Measurements from ENCODE around the gene TLCD2. TPM values are rescaled to one million over a fixed set of nuclear protein-coding genes. Genes with fewer than 3 reads are reported as not detected.
A peak's percentile ranks its signal among the peaks of the same experiment; 100 is the strongest.

TLCD2 gene
- total and polyA plus RNA-seq, 9 of the 15 experiments (the other 6 are each of a cell fraction or from before 2014, with no cell fraction given): 0.10 to 0.89 (median 0.58) TPM

DNA sequence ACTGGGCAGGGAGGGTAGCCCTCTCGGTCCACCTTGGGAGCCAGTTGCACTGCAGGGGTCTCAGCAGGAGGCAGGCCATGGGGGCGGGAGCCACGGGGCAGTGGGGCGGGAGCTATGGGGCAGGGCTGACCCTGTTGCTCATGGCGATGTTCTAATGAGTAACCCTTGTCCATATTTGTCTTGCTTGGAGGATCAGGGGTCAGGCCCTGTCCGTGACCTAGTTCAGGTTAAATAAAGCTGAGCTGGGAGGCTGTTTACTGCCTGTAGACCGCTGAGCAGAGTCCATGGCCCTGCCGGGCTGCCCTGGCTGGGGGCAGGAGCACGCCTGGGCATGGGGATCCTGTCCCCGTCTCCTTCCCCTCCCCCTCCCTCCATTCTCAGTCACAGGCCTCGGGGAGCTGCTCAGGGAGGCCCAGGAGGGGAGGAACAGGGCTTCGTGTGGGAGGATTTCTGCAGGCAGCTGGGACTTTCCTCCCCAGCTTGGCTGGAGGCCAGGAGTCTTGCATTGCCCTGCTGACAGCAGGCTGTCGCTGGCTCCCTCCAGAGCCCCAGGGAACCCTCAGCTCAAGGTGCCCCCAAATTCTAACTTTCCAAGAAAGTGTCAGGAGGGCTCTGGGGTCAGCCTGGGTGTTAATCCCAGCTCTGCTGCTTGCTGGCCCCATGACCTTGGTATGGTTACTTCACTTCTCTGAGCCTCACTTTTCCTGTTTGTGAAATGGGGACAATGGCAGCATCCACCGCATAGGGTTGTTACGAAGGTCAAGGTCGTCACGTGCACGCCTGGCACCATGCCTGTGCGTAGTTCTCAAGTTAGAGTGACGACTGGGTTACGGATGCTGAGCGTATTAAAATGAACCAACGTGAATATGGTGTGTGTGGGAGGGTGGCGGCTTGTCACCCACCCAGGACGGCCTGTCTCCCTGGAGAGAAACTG, 26.4 kb upstream of the TLCD2 start (continued):
- TF ChIP-seq BHLHE40 (IDR thresholded peaks at IDR 0.05; ENCODE audit: low read length): peak; percentile 49
- TF ChIP-seq COPS2 (conservative IDR thresholded peaks at IDR 0.05): no peak
- TF ChIP-seq IRF2 (CRISPR knock-in tag; IDR thresholded peaks at IDR 0.05): no peak
- peak; percentile 60 for TF ChIP-seq EGR1 (conservative IDR thresholded peaks at IDR 0.05)
- TF ChIP-seq, protein P1, sequence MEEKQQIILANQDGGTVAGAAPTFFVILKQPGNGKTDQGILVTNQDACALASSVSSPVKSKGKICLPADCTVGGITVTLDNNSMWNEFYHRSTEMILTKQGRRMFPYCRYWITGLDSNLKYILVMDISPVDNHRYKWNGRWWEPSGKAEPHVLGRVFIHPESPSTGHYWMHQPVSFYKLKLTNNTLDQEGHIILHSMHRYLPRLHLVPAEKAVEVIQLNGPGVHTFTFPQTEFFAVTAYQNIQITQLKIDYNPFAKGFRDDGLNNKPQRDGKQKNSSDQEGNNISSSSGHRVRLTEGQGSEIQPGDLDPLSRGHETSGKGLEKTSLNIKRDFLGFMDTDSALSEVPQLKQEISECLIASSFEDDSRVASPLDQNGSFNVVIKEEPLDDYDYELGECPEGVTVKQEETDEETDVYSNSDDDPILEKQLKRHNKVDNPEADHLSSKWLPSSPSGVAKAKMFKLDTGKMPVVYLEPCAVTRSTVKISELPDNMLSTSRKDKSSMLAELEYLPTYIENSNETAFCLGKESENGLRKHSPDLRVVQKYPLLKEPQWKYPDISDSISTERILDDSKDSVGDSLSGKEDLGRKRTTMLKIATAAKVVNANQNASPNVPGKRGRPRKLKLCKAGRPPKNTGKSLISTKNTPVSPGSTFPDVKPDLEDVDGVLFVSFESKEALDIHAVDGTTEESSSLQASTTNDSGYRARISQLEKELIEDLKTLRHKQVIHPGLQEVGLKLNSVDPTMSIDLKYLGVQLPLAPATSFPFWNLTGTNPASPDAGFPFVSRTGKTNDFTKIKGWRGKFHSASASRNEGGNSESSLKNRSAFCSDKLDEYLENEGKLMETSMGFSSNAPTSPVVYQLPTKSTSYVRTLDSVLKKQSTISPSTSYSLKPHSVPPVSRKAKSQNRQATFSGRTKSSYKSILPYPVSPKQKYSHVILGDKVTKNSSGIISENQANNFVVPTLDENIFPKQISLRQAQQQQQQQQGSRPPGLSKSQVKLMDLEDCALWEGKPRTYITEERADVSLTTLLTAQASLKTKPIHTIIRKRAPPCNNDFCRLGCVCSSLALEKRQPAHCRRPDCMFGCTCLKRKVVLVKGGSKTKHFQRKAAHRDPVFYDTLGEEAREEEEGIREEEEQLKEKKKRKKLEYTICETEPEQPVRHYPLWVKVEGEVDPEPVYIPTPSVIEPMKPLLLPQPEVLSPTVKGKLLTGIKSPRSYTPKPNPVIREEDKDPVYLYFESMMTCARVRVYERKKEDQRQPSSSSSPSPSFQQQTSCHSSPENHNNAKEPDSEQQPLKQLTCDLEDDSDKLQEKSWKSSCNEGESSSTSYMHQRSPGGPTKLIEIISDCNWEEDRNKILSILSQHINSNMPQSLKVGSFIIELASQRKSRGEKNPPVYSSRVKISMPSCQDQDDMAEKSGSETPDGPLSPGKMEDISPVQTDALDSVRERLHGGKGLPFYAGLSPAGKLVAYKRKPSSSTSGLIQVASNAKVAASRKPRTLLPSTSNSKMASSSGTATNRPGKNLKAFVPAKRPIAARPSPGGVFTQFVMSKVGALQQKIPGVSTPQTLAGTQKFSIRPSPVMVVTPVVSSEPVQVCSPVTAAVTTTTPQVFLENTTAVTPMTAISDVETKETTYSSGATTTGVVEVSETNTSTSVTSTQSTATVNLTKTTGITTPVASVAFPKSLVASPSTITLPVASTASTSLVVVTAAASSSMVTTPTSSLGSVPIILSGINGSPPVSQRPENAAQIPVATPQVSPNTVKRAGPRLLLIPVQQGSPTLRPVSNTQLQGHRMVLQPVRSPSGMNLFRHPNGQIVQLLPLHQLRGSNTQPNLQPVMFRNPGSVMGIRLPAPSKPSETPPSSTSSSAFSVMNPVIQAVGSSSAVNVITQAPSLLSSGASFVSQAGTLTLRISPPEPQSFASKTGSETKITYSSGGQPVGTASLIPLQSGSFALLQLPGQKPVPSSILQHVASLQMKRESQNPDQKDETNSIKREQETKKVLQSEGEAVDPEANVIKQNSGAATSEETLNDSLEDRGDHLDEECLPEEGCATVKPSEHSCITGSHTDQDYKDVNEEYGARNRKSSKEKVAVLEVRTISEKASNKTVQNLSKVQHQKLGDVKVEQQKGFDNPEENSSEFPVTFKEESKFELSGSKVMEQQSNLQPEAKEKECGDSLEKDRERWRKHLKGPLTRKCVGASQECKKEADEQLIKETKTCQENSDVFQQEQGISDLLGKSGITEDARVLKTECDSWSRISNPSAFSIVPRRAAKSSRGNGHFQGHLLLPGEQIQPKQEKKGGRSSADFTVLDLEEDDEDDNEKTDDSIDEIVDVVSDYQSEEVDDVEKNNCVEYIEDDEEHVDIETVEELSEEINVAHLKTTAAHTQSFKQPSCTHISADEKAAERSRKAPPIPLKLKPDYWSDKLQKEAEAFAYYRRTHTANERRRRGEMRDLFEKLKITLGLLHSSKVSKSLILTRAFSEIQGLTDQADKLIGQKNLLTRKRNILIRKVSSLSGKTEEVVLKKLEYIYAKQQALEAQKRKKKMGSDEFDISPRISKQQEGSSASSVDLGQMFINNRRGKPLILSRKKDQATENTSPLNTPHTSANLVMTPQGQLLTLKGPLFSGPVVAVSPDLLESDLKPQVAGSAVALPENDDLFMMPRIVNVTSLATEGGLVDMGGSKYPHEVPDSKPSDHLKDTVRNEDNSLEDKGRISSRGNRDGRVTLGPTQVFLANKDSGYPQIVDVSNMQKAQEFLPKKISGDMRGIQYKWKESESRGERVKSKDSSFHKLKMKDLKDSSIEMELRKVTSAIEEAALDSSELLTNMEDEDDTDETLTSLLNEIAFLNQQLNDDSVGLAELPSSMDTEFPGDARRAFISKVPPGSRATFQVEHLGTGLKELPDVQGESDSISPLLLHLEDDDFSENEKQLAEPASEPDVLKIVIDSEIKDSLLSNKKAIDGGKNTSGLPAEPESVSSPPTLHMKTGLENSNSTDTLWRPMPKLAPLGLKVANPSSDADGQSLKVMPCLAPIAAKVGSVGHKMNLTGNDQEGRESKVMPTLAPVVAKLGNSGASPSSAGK (IDR thresholded peaks at IDR 0.05): no peak
- peak; percentile 36 to 85; a peak in 2 of 4 replicates for TF ChIP-seq KDM1A (IDR thresholded peaks at IDR 0.05)
- TF ChIP-seq L3MBTL2 (IDR thresholded peaks at IDR 0.05): peak; percentile 43; the same call in 1 of the 2 replicates
- TF ChIP-seq, protein P2, sequence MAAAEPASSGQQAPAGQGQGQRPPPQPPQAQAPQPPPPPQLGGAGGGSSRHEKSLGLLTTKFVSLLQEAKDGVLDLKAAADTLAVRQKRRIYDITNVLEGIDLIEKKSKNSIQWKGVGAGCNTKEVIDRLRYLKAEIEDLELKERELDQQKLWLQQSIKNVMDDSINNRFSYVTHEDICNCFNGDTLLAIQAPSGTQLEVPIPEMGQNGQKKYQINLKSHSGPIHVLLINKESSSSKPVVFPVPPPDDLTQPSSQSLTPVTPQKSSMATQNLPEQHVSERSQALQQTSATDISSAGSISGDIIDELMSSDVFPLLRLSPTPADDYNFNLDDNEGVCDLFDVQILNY (CRISPR knock-in tag; IDR thresholded peaks at IDR 0.05): no peak
- TF ChIP-seq, protein P3, sequence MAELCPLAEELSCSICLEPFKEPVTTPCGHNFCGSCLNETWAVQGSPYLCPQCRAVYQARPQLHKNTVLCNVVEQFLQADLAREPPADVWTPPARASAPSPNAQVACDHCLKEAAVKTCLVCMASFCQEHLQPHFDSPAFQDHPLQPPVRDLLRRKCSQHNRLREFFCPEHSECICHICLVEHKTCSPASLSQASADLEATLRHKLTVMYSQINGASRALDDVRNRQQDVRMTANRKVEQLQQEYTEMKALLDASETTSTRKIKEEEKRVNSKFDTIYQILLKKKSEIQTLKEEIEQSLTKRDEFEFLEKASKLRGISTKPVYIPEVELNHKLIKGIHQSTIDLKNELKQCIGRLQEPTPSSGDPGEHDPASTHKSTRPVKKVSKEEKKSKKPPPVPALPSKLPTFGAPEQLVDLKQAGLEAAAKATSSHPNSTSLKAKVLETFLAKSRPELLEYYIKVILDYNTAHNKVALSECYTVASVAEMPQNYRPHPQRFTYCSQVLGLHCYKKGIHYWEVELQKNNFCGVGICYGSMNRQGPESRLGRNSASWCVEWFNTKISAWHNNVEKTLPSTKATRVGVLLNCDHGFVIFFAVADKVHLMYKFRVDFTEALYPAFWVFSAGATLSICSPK (IDR thresholded peaks at IDR 0.05; ENCODE audit: borderline replicate concordance): no peak
- TF ChIP-seq, protein P4, sequence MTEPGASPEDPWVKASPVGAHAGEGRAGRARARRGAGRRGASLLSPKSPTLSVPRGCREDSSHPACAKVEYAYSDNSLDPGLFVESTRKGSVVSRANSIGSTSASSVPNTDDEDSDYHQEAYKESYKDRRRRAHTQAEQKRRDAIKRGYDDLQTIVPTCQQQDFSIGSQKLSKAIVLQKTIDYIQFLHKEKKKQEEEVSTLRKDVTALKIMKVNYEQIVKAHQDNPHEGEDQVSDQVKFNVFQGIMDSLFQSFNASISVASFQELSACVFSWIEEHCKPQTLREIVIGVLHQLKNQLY (CRISPR knock-in tag; conservative IDR thresholded peaks at IDR 0.05): no peak
- no peak for TF ChIP-seq ZKSCAN3 (CRISPR knock-in tag; IDR thresholded peaks at IDR 0.05)
- TF ChIP-seq DACH1 (IDR thresholded peaks at IDR 0.05; ENCODE audit: partially characterized antibody): peak; percentile 49
